Measurements from ENCODE around the gene ENTPD6.

Gene ENTPD6

DNA sequence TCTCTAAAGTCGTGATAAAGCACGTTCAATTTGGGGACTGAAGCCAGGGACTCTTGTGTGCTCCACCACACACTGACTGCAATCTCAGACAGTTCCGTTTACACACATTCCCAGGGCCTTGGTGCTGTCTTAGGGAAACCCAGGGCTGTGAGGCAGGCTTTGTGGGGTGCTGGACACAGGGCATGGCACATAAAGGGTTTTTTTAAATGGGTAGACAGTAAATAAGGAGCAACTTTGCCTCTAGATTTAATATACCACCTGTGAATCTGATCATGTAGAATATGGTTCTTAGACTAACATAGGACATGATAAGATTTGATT is 2.3 kb downstream of the ENTPD6 start:
- TF ChIP-seq CTCF (IDR thresholded peaks at IDR 0.05; ENCODE audit: low read depth, low read length): no peak
- no peak for DNase-seq (ENCODE audit: extremely low read depth, low read depth)

GRCh38 chr20:25198663-25199383 is 3.3 kb downstream of the ENTPD6 start:
- no peak for TF ChIP-seq CTCF (IDR thresholded peaks at IDR 0.05; ENCODE audit: low read depth, low read length)
- no peak for DNase-seq (ENCODE audit: extremely low read depth, low read depth)

GRCh38 chr20:25199473-25200260 is 4.2 kb downstream of the ENTPD6 start:
- DNase-seq (ENCODE audit: extremely low read depth, low read depth): no peak
- TF ChIP-seq CTCF (IDR thresholded peaks at IDR 0.05; ENCODE audit: low read depth, low read length): no peak

- no peak for DNase-seq (ENCODE audit: extremely low read depth, low read depth)
- no peak for TF ChIP-seq CTCF (IDR thresholded peaks at IDR 0.05; ENCODE audit: low read depth, low read length)
These were observed 7.6 kb downstream of the ENTPD6 start for GRCh38 chr20:25203089-25203488.

GRCh38 chr20:25203871-25204320 is 8.4 kb downstream of the ENTPD6 start:
- no peak for DNase-seq (ENCODE audit: extremely low read depth, low read depth)
- no peak for TF ChIP-seq CTCF (IDR thresholded peaks at IDR 0.05; ENCODE audit: low read depth, low read length)

DNA sequence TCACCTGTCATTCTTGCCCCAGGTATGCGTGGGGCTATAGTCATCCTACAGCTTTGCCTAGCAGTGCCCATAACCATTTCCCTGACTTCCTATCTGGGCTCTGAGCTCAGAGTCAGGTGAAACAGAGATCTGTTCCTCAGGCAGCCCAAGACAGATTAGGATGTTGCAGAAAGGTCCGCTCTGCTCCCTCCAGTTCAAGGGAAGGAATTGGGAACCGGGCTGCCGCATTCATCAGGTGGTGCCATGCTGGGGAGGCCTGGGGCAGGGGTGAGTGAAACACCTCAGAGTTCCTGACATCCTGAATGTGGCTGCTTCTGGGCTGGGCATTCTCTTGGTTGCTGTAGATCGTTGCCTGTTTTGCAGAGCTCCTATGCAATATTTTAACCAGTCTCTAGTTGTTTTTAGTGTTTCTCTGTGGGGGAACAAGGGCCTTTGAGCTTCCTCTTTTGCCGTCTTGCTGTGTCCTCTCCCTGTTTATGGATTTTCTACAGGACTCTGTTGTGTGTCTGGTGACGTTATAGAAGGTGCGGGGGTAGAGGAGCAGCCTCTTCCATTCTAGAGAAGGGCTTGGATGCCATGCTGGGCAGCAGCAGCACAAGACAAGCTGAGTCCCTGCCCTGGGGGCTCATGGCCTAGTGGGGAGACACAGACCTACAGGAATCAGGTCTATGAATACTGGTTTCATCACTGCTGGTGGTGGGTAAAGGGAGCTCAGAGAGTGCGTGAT is 9.2 kb downstream of the ENTPD6 start:
- TF ChIP-seq CTCF (IDR thresholded peaks at IDR 0.05; ENCODE audit: low read depth, low read length): no peak
- no peak for DNase-seq (ENCODE audit: extremely low read depth, low read depth)

All from AG09319 (cell line).